BE2C (cell line): ENCODE measurements around the gene WDR72.
A peak's percentile ranks its signal among the peaks of the same experiment; 100 is the strongest.

Source experiments
- DNase-seq: peaks from one replicate; pipeline ENCODE4 v3.0.0-alpha.2; 2020
- H3K27me3 ChIP-seq: fragments of 250-450 bp; sonication (Bioruptor Pico); 2 replicates; pipeline ENCODE4 v1.5.1; 2020; ENCODE audit warnings: mild to moderate bottlenecking
- H3K36me3 ChIP-seq: fragments of 250-450 bp; sonication (Bioruptor Pico); 2 replicates; pipeline ENCODE4 v1.5.1; 2020; ENCODE audit warnings: mild to moderate bottlenecking
- H3K4me1 ChIP-seq: fragments of 250-450 bp; sonication (Bioruptor Pico); 2 replicates; pipeline ENCODE4 v1.5.1; 2020
- H3K4me3 ChIP-seq: 2 replicates; pipeline ENCODE4 v1.5.1; 2011; ENCODE audit warnings: low read depth, low read length
- H3K9me3 ChIP-seq: fragments of 250-450 bp; sonication (Bioruptor Pico); 2 replicates; pipeline ENCODE4 v1.5.1; 2020
- CTCF ChIP-seq: IDR thresholded peaks from 2 replicates; pipeline ENCODE4 v1.5.1; 2012; ENCODE audit warnings: mild to moderate bottlenecking, low read depth, low read length

WDR72 gene

GRCh38 chr15:53721334-53722087 lies 38.0 kb downstream of the WDR72 start:
- peaks cover 7% of the 10 kb centered on the region; the same call in 1 of the 2 replicates for H3K27me3 ChIP-seq
- TF ChIP-seq CTCF = no peak
- no peaks in the 10 kb centered on the region for H3K4me1 ChIP-seq
- no peak for DNase-seq
- H3K9me3 ChIP-seq = no peaks in the 10 kb centered on the region
- H3K36me3 ChIP-seq = no peaks in the 10 kb centered on the region
- no peak overlapping the region for H3K4me3 ChIP-seq

DNA sequence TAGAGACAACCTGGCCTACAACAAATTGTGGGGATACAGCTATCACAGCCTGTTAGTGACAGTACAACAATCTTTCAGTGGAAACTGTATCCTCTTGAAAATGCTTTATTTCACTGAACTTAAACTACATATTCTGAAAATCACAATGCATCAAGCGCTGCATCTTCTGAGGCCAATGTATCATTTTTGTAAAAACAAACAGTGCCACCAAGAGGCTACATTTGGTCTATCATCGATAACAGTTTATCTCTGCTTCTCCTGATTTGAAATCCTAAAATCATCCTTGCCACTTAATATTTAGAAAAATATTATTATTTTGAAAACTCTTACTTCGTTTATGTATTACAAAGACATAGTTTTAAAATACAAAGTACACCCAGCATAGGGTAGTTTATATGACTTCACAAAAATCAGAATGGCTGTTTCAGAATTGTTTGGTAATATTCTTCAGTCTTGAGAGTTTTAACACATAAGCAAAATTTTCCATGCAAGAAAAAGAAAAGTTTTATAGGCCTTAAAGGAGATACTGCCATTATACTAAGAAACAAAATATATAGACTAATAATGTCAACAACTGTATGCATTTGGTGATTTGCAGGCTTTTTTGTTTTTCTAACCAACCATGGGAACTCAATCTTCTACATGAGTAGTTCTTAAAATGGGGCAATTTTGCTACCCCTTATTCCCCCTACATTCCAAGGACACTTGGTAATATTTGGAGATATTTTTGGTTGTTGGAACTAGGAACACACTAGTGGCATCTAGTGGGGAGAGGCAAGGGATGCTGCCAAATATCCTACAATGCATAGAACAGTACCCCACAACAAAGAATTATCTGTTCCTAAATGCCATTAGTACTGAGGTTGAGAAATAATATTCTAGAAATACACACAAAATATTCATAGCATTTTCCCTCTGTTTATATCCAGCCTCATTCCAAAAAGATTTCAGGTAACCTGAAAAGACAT lies 42.3 kb downstream of the WDR72 start:
- Histone ChIP-seq H3K36me3 (no peaks in the 10 kb centered on the region), H3K27me3 (peaks cover 22% of the 10 kb centered on the region), H3K4me3 (no peak overlapping the region), H3K4me1 (no peaks in the 10 kb centered on the region), H3K9me3 (no peaks in the 10 kb centered on the region)
- peak; percentile 53 for TF ChIP-seq CTCF
- DNase-seq = no peak

GRCh38 chr15:53713218-53713617 lies 46.2 kb downstream of the WDR72 start:
- peaks cover 52% of the 10 kb centered on the region for H3K27me3 ChIP-seq
- no peak for TF ChIP-seq CTCF
- DNase-seq = no peak
- no peak overlapping the region for H3K4me3 ChIP-seq
- no peaks in the 10 kb centered on the region for H3K36me3 ChIP-seq
- H3K4me1 ChIP-seq = no peaks in the 10 kb centered on the region
- H3K9me3 ChIP-seq = no peaks in the 10 kb centered on the region

- no peak for TF ChIP-seq CTCF
- Histone ChIP-seq H3K9me3 (no peaks in the 10 kb centered on the region), H3K4me3 (no peak overlapping the region), H3K4me1 (no peaks in the 10 kb centered on the region), H3K36me3 (no peaks in the 10 kb centered on the region), H3K27me3 (peaks cover 59% of the 10 kb centered on the region)
- DNase-seq = no peak
These were observed 48.6 kb downstream of the WDR72 start for GRCh38 chr15:53710906-53711305.

GRCh38 chr15:53709821-53710220 lies 49.6 kb downstream of the WDR72 start:
- no peak overlapping the region for H3K4me3 ChIP-seq
- H3K9me3 ChIP-seq = no peaks in the 10 kb centered on the region
- no peaks in the 10 kb centered on the region for H3K4me1 ChIP-seq
- no peak for TF ChIP-seq CTCF
- no peaks in the 10 kb centered on the region for H3K36me3 ChIP-seq
- no peak for DNase-seq
- peaks cover 54% of the 10 kb centered on the region for H3K27me3 ChIP-seq
